Activated CD8-positive, alpha-beta memory T cell treated with anti-CD3 and anti-CD28 coated beads, Interleukin-2, amount 50 U/mL, for 48 hours (primary cell): ENCODE results near the gene EXOC3.
"Not testable (repeated sequence)": the region's sequence is repeated elsewhere in the genome, so short reads cannot be mapped to it uniquely, and the experiment has no call there.

Experiments
- DNase-seq: peaks from one replicate; pipeline ENCODE4 v3.0.0-alpha.2; 2020

Gene EXOC3

GRCh38 chr5:442335-443238, at the start of gene EXOC3:
Gene EXOC3, plus strand, starts transcription at chr5:443176. Its CDS starts 3,030 bp downstream, at chr5:446206.
- DNase-seq, result peak; percentile 89

GRCh38 chr5:393846-394275, 49.1 kb upstream of the EXOC3 start:
- peak; percentile 56 for DNase-seq

GRCh38 chr5:394671-395155, 48.3 kb upstream of the EXOC3 start:
- peak; percentile 54 for DNase-seq

DNA sequence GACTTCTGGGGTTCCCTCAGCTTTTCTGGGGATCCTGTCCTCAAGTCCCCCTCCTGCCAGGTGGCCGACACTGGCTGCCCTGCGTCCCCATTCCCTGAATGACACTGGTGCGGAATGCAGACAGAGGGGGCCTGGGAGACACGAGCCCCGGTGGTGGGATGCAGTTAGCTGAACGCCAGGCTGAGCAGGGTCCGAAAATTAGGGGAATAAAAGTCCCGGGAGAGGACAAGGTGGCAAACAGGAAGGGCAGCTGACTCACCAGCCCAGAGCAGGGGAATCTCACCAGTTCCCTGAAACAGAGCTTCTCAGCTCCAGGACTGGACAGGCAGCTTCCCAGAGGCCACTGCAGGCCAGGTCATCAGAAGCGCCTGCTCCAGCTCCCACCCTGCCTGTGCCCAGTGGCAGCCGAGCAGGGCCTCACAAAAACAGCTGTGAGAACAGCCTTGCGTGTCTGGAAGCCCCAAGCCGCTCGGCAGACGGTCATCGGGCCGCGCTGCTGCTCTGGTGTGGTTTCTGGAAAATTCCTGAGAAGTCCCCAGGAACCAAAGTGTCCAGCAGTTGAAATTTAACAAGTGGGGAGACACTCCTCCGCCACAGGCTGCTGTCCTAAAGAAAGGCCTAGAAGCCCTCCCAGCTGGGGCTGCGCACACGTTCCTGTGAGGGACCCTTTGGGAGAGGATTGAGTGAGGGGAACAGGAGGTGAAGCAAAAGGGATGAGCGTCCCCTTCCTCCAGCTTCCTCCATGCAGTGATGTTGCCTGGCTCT, 47.6 kb upstream of the EXOC3 start:
- peak; percentile 52 for DNase-seq

GRCh38 chr5:395921-396530, 47.0 kb upstream of the EXOC3 start:
- DNase-seq, result peak; percentile 53

- peak; percentile 54 for DNase-seq
These were observed 46.4 kb upstream of the EXOC3 start for GRCh38 chr5:396531-396961.

GRCh38 chr5:398141-398474, 44.9 kb upstream of the EXOC3 start:
- not testable (repeated sequence) for DNase-seq

DNA sequence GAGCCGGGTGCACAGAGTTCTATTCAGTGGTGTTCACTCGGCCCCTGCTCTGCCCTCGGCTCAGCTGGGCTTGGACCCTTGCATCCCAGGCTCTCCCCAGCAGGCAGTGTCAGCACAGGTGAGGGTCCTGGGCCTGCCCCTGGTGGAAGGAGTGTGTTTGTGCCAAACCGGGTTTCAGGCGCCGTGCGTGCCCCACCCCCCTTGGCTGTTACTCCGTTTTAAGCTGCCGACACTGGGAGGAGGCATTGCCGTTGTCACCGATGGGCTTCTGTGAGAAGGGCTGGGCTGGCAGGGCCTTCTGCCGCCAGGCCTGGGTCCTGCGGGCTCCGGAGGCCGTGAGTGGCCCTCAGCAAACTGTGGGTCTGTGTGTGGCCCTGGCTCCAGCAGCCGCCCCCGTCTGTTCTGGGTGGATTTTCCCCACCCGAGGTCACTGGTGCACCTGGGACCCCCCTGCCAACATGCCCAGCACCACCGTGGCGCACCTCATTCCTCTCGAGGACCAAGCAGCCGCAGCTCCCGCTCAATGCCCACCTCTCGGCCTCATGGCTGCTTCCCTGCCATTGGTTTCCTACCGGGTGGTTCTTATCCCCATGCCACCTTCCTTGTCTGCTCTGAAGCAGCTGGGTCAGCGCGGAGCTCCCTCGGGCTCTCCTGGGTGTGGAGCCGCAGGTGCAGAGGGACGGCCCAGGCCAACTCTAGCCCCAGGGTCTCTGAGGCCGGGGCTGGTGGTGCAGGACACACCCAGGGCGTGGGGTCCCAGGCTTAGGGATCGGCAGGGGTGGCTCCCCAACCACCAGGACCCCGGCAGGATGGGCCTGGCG, 44.3 kb upstream of the EXOC3 start:
- DNase-seq, result peak; percentile 58

DNA sequence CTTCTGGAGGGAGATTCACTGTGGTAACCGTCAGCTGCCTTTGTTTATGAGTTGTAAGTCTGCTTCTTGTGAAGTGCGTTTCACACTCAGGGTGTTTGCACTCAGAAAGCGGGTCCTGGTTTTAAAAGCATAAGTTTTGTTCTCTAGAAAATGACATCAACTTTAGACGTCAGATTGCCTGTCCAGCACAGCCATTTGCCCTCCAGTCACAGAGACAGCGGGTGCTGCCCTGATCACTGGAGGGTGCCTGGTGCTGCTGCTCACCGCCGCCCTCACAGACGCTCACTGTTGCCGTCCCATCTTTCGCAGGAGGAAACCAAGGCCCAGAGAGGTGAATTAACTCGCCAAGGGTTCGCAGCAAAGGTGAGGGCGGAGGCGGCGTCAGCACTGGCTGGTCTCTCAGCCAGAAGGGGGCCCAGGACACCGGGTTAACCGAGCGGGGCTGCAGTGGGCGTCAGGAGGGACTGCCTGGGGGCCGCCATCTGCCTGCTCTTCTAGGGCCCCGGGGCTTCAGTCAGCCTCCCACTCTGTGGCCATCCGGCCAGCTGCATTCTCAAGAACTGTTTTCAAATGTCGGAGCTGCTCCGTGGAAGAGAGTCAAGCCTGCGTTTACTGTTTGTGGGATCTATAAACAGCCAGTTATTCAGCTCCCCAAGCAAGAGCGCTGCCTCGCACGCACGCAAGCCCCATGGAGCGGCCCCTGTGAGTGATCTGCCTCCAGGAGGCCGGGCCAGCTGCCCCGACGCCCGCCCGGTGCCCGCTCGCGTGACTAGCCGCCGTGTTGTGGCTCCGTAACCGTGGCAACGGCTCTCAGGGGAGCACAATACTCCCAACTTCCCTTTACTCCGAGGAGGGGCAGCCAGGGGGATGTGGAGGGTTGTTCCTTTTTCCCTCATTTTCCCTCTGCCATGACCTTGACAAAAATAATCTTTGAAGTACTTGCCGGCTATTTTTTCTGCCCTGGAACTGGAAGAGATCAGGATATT, 43.4 kb upstream of the EXOC3 start:
- DNase-seq, result peak; percentile 85

DNA sequence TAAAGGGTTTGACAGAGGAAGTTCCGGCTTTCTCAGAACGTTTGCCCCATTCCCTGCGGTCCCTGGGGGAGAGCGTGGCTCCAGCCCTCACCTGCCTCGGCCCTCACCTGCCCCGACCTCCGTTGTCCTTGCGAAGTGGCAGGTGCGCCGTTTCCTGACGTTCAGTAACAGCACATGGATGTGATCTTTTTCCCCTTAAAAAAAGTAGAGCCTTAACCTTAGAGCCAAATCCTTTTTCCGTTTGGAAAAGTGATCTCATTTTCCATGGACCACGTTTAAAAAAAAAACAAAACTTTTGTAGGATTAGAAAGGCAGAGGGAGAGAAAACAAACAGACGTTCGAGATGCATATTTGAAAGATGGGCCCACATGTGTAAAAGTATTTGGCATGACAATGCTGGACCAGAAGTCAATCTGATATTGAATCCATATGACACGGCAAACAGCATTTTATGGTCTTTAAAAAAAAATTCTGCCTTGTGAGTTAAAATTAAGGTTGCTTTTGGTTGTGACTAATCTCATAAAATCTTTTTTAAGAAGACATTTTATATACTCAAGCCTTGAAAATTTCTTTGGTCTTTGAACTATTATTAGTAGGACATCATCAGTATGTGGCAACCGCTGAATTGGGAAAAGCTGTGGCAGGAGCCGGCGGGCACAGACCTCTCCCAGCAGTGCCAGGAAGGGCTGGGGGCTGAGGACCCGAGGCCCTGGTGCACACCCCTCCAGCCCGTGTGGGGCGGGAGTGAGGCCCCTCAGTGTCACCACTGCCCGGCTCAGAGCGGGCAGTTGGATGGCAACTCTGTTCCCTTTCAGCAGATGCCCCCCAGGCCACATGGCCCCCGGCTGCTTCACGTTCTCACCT, 42.5 kb upstream of the EXOC3 start:
- peak; percentile 49 for DNase-seq

- peak; percentile 50 for DNase-seq
These were observed 41.6 kb upstream of the EXOC3 start for GRCh38 chr5:401146-402034.

DNA sequence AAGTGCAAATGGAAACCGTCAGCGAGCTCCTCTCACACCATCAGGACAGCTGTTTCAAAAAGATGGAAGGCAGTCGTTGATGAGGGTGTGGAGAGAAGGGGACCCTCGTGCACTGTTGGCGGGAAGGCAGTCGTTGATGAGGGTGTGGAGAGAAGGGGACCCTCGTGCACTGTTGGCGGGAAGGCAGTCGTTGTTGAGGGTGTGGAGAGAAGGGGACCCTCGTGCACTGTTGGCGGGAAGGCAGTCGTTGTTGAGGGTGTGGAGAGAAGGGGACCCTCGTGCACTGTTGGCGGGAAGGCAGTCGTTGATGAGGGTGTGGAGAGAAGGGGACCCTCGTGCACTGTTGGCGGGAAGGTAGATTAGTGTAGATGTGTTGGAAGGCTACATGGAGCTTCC, 40.8 kb upstream of the EXOC3 start:
- DNase-seq, result not testable (repeated sequence)

DNA sequence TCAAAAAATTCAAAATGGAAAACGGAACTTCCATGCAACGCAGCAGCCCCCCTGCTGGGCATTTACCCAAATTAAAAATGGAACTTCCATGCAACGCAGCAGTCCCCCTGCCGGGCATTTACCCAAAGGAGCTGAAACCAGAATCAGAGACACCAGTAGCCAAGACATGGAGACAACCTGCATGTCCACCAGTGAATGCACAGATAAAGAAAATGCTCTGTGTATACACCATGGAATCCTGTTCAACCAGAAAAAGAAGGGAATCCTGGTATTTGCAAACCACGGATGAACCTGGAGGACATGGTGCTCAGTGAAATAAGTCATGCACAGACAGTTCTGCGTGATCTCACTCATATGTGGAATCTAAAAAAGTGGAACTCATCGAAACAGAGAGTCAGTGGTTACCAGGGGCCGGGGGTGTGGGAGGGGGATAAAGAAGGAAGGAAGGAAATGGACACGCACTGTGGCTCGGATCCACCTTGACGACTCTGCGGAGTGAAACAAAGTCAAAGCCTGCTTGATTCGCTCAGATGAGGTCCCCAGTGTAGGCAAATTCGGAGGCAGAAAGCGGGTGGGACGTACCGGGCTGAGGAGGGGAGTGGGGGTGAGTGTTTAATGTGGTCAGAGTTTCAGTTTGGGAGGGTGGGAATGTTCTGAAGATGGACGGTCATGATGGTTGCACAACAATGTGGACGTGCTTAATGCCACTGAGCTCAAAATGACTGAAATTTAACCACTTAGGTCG, 40.2 kb upstream of the EXOC3 start:
- DNase-seq, result peak; percentile 49

GRCh38 chr5:403995-404394, 39.0 kb upstream of the EXOC3 start:
- DNase-seq, result no peak

DNA sequence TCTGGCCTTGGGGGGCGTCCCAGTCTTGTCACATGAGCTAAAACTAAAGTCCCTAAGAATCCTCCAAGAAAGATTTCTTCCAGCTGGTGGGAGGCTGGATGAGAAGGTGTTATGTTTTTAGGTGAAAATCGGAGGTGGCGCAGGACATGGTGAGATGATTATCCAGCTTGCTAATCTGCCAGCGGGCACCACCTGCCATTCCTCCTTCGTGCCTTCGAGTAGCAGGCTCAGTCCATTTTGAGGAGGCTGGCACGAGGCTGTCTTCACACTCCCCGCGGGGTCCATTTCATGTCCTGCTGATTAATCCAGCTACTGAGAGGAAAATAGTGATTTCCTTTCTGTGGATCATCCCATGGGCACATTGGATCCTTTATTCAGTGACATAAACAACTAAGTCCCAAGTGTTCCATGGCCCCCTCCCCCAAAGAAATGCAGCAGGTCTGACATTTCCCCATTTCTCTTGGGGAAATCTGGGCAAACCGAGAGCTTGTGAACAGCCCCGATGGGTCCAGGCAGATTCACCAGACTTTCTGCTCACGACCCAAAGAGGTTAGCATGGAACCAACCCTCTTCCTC, 38.2 kb upstream of the EXOC3 start:
- DNase-seq, result peak; percentile 35

DNA sequence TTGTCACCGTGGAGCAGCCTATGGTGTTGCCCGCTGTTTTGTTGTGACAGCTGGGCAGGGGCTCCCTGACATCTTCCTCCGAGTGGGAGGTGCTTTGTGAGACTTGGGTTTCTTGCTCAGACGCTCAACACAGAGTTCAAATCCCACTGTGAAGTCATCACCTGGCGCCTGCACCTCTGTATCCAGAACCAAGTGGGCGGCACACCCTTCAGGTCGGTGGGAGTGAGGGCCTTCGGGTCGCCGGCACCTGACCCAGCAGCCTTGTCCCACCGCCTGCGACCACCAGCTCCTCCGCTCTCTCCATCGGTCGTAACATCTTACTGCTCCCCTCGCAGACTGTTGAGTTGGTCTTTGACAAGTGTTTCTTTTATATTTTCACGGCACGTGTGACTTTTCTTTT, 37.6 kb upstream of the EXOC3 start:
- peak; percentile 32 for DNase-seq

- peak; percentile 34 for DNase-seq
These were observed 36.9 kb upstream of the EXOC3 start for GRCh38 chr5:406041-406440.

DNA sequence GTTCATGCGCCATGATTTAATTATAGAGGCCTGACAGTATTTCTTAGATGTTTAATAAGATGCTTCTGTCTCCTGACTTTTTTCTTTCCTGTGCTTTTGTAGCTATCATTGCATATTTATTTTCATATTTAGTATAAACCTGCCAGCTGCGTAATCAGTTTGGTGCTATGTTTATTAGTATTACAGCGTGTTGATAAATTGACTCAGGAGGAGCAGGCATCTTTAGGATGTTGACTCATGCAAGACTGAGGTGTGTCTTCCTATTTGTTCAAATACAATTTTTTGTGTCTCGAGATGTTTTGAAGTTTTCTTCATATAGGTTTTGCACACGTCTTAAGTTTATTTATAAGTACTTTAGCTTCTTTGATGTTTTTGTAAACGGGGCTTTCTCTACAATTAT, 35.9 kb upstream of the EXOC3 start:
- DNase-seq, result no peak
